ENCODE results near the gene HOXA9.

- no peak for TF ChIP-seq TAF1 (IDR thresholded peaks at IDR 0.05; ENCODE audit: borderline replicate concordance, low read depth, low read length)
- no peak for TF ChIP-seq POLR2AphosphoS5 (IDR thresholded peaks at IDR 0.05; ENCODE audit: low read depth, low read length)
These were observed 4.1 kb downstream of the HOXA9 start for GRCh38 chr7:27161214-27161720.
